Esophagus muscularis mucosa (tissue), 4 donors: ENCODE data around the gene ZNF33A. TPM values are rescaled to one million over a fixed set of nuclear protein-coding genes. Genes with fewer than 3 reads are reported as not detected.
"Not testable (repeated sequence)": the region's sequence is repeated elsewhere in the genome, so short reads cannot be mapped to it uniquely, and the experiment has no call there.

ENCODE experiments used
- DNase-seq: peaks from one replicate; pipeline ENCODE4 v3.0.0-alpha.2; 2017; ENCODE audit errors: extremely low spot score
- H3K27ac ChIP-seq, 4 donors: fragments of 200-600 bp; sonication (generic); replicated peaks in 1 of 4; 1 replicate in 3 of 4; 2 replicates in 1 of 4; pipeline ENCODE4 v1.5.1; 2016 to 2019; ENCODE audit warnings: mild to moderate bottlenecking in 1 of 4
- H3K27me3 ChIP-seq, 4 donors: fragments of 200-600 bp; sonication (generic); one replicate each; pipeline versions ENCODE4 v1.5.1 to v1.6.0; 2016 to 2019
- H3K36me3 ChIP-seq, 4 donors: fragments of 200-600 bp; sonication (generic); one replicate each; pipeline ENCODE4 v1.5.1; 2016 to 2019
- H3K4me1 ChIP-seq, 4 donors: fragments of 200-600 bp; sonication (generic); one replicate each; pipeline ENCODE4 v1.5.1; 2016 to 2019
- H3K4me3 ChIP-seq, 4 donors: fragments of 200-600 bp; sonication (generic); 1 replicate in 2 of 4; 2 replicates in 2 of 4; pipeline ENCODE4 v1.5.1; 2016 to 2019; ENCODE audit warnings: mild to moderate bottlenecking in 4 of 4, moderate library complexity in 1 of 4
- H3K9me3 ChIP-seq, 4 donors: fragments of 200-600 bp; sonication (generic); 1 replicate in 3 of 4; 2 replicates in 1 of 4; pipeline ENCODE4 v1.5.1; 2016 to 2019
- CTCF ChIP-seq, 3 experiments: fragments of 200-600 bp in 2 of 3; fragments of 450-650 bp in 1 of 3; sonication (generic) in 2 of 3; IDR thresholded peaks; one replicate each; pipeline ENCODE4 v1.5.1; 2017 to 2019; ENCODE audit warnings: antibody characterized with exemption in 3 of 3, mild to moderate bottlenecking in 2 of 3, moderate library complexity in 1 of 3
- EP300 ChIP-seq: sonication (generic); formaldehyde crosslinking; IDR thresholded peaks from one replicate; pipeline ENCODE4 v1.6.1; 2017; ENCODE audit warnings: antibody characterized with exemption
- POLR2A ChIP-seq: fragments of 450-650 bp; IDR thresholded peaks from one replicate; pipeline ENCODE4 v1.6.1; 2017; ENCODE audit warnings: antibody characterized with exemption, moderate library complexity, mild to moderate bottlenecking, low read depth
- POLR2AphosphoS5 ChIP-seq, 2 donors: sonication (generic); formaldehyde crosslinking; IDR thresholded peaks; one replicate each; pipeline ENCODE4 v1.6.1; 2017; ENCODE audit warnings: antibody characterized with exemption in 2 of 2
- WGBS: methylation state at CpG from one replicate; pipeline ENCODE4 v1.1.5; 2018; 5-methylcytosine and 5-hydroxymethylcytosine counted together
- intact Hi-C: fragments of 100-400 bp; cut with DNase I; formaldehyde crosslinking; loops from one replicate; pipeline ENCODE4 v1.15.1; 2023
- total RNA-seq, 4 donors: library from RNA; depleted of rRNA; stranded (reverse); fragments of >200 nt; gene quantifications; one replicate each; pipeline versions ENCODE4 v1.1.0 to v1.2.1, GENCODE V29; 2016

ZNF33A gene
- total RNA-seq, 4 donors from 2014 or later = 24.9 to 31.5 (median 26.4) TPM

- peak; percentile 73 for TF ChIP-seq POLR2A
- no peak for TF ChIP-seq EP300
- TF ChIP-seq CTCF (IDR thresholded peaks at IDR 0.05) = peak; percentile 83 to 90 (median 88)
- peak; percentile 94 to 97 for TF ChIP-seq POLR2AphosphoS5 (IDR thresholded peaks at IDR 0.05)
- DNase-seq = peak; percentile 100
- no peaks in the 10 kb centered on the region for H3K27me3 ChIP-seq
- no peaks in the 10 kb centered on the region for H3K9me3 ChIP-seq
- H3K4me3 ChIP-seq = peak within 1 kb of the TSS; percentile 77 to 97 (median 95)
- peak within 1 kb of the TSS; percentile 96 to 99 (median 98) for H3K27ac ChIP-seq
- WGBS = under 1% methylated on average over 24 of the region's 66 CpGs
- peaks cover 0 to 4% (median under 1%) of the 10 kb centered on the region in 4 donors for H3K36me3 ChIP-seq
- peaks cover 6 to 20% (median 18%) of the 10 kb centered on the region in 4 donors for H3K4me1 ChIP-seq
- intact Hi-C loops = loop anchor here (1.0 kb wide), 1 partner anchor 119 kb away; the partner anchor contains the start of gene ZNF248
Measured at GRCh38 chr10:37976091-37976879, 34.2 kb upstream of the ZNF33A start, which contains the start of gene ZNF25. TSS of gene ZNF25 (minus strand) at chr10:37976647. CDS start at chr10:37971722, 4,925 bp downstream.

GRCh38 chr10:37976880-37977203, 33.6 kb upstream of the ZNF33A start:
- TF ChIP-seq POLR2AphosphoS5 (IDR thresholded peaks at IDR 0.05) (no peak), POLR2A (no peak), CTCF (IDR thresholded peaks at IDR 0.05) (no peak), EP300 (no peak)
- no peak for DNase-seq
- intact Hi-C loops = loop anchor here (1.0 kb wide), 2 partner anchors 33 to 120 kb away; partner anchors contain the start of genes ZNF248 and ZNF33A
- no peaks in the 10 kb centered on the region for H3K36me3 ChIP-seq
- no peaks in the 10 kb centered on the region for H3K27me3 ChIP-seq
- WGBS = 6% methylated on average over 9 of the region's 9 CpGs
- H3K4me3 ChIP-seq = peak overlapping the region; percentile 77 to 97 (median 95)
- peaks cover 6 to 20% (median 18%) of the 10 kb centered on the region in 4 donors for H3K4me1 ChIP-seq
- peak overlapping the region; percentile 96 to 99 (median 98) for H3K27ac ChIP-seq
- no peaks in the 10 kb centered on the region for H3K9me3 ChIP-seq

GRCh38 chr10:37991655-37992054, 18.8 kb upstream of the ZNF33A start:
- no peak for DNase-seq
- H3K9me3 ChIP-seq = no peaks in the 10 kb centered on the region
- TF ChIP-seq POLR2A = no peak
- TF ChIP-seq POLR2AphosphoS5 (IDR thresholded peaks at IDR 0.05) = no peak
- no peak for TF ChIP-seq CTCF (IDR thresholded peaks at IDR 0.05)
- no peak for TF ChIP-seq EP300
- intact Hi-C loops = no loop called here
- H3K27me3 ChIP-seq = no peaks in the 10 kb centered on the region
- 80% methylated on average over 2 of the region's 2 CpGs for WGBS
- H3K27ac ChIP-seq = no peak overlapping the region
- no peaks in the 10 kb centered on the region for H3K4me1 ChIP-seq
- H3K4me3 ChIP-seq = no peak overlapping the region
- no peaks in the 10 kb centered on the region for H3K36me3 ChIP-seq

GRCh38 chr10:37992083-37992482, 18.4 kb upstream of the ZNF33A start:
- H3K4me1 ChIP-seq = no peaks in the 10 kb centered on the region
- WGBS = 86% methylated on average over 1 of the region's 3 CpGs
- DNase-seq = no peak
- no peak overlapping the region for H3K4me3 ChIP-seq
- H3K27me3 ChIP-seq = no peaks in the 10 kb centered on the region
- no peak for TF ChIP-seq CTCF (IDR thresholded peaks at IDR 0.05)
- TF ChIP-seq EP300 = no peak
- no peak for TF ChIP-seq POLR2A
- no peak for TF ChIP-seq POLR2AphosphoS5 (IDR thresholded peaks at IDR 0.05)
- H3K27ac ChIP-seq = no peak overlapping the region
- no peaks in the 10 kb centered on the region for H3K36me3 ChIP-seq
- no peaks in the 10 kb centered on the region for H3K9me3 ChIP-seq
- intact Hi-C loops = no loop called here

- intact Hi-C loops, H3K36me3 ChIP-seq, DNase-seq, H3K27me3 ChIP-seq, H3K27ac ChIP-seq, H3K9me3 ChIP-seq, H3K4me3 ChIP-seq, H3K4me1 ChIP-seq: not testable (repeated sequence)
- WGBS = 61% methylated on average over 2 of the region's 3 CpGs
Measured at GRCh38 chr10:37998920-37999319, 11.6 kb upstream of the ZNF33A start.

GRCh38 chr10:38000474-38000873, 10.0 kb upstream of the ZNF33A start:
- H3K36me3 ChIP-seq, intact Hi-C loops, H3K4me3 ChIP-seq, H3K4me1 ChIP-seq, H3K27ac ChIP-seq, DNase-seq, H3K9me3 ChIP-seq, H3K27me3 ChIP-seq: not testable (repeated sequence)
- 100% methylated on average over 1 of the region's 1 CpG for WGBS
